Left ventricle myocardium inferior (tissue), 1 donor: ENCODE results near the gene DMC1. TPM values are rescaled to one million over a fixed set of nuclear protein-coding genes. Genes with fewer than 3 reads are reported as not detected.
"Not testable (repeated sequence)": the region's sequence is repeated elsewhere in the genome, so short reads cannot be mapped to it uniquely, and the experiment has no call there.

Experiments
- DNase-seq: peaks from one replicate; pipeline ENCODE4 v3.0.0-alpha.2; 2020
- H3K27ac ChIP-seq: fragments of 200-600 bp; replicated peaks from 2 replicates; pipeline ENCODE4 v1.8.0; 2021
- H3K27me3 ChIP-seq: fragments of 200-600 bp; 2 replicates; pipeline ENCODE4 v1.8.0; 2021; ENCODE audit warnings: low read depth
- H3K36me3 ChIP-seq: fragments of 200-600 bp; 2 replicates; pipeline ENCODE4 v1.8.0; 2021
- H3K4me1 ChIP-seq: fragments of 200-600 bp; 2 replicates; pipeline ENCODE4 v1.8.0; 2021
- H3K4me3 ChIP-seq: fragments of 200-600 bp; 2 replicates; pipeline ENCODE4 v1.8.0; 2021; ENCODE audit warnings: mild to moderate bottlenecking, moderate library complexity
- H3K9me3 ChIP-seq: fragments of 200-600 bp; replicated peaks from 2 replicates; pipeline ENCODE4 v1.8.0; 2021
- intact Hi-C: fragments of 100-400 bp; cut with micrococcal nuclease; formaldehyde crosslinking; loops from one replicate; pipeline ENCODE4 v1.11.0; 2022
- total RNA-seq: library from RNA; stranded (reverse); fragmentation: NEBNext Ultra II Directional; extraction: Animal tissue kit (Norgen Biotek cat#: 25700); gene quantifications from one replicate; pipeline ENCODE4 v1.2.1, GENCODE V29; 2021
- TF ChIP-seq, protein P1 (sequence below): fragments of 200-600 bp; IDR thresholded peaks from 2 replicates; pipeline ENCODE4 v1.8.0; 2021; ENCODE audit warnings: antibody characterized with exemption, mild to moderate bottlenecking, borderline replicate concordance
- donor health status: DM: no; HTN: yes; CAD: no; lungs with severe emphysema.

Gene DMC1
- total RNA-seq, 1 donor from 2014 or later = 1.0 TPM

DNA sequence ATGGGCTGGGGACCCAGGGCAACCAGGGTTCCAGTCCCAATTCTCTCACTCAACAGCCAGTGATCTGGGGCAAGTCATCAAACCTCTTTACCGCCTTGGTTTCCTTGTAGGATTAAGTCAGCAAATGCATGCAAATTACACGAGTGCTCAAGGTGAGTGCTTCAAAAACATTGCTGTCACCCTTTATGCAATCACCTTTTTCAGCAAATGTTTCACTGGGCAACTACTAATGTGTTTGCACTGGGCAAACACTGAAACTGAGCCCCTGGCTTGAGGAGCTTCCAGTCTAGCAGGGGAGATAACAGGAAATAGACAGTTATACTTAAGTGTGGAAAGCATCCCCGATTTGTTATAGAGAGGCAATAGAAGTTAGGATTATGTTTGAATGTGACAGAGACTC lies 37.7 kb upstream of the DMC1 start:
- intact Hi-C loops = no loop called here
- H3K36me3 ChIP-seq = no peaks in the 10 kb centered on the region
- H3K4me3 ChIP-seq = no peak overlapping the region
- no peaks in the 10 kb centered on the region for H3K27me3 ChIP-seq
- H3K9me3 ChIP-seq = no peaks in the 10 kb centered on the region
- no peak for DNase-seq
- TF ChIP-seq, protein P1, sequence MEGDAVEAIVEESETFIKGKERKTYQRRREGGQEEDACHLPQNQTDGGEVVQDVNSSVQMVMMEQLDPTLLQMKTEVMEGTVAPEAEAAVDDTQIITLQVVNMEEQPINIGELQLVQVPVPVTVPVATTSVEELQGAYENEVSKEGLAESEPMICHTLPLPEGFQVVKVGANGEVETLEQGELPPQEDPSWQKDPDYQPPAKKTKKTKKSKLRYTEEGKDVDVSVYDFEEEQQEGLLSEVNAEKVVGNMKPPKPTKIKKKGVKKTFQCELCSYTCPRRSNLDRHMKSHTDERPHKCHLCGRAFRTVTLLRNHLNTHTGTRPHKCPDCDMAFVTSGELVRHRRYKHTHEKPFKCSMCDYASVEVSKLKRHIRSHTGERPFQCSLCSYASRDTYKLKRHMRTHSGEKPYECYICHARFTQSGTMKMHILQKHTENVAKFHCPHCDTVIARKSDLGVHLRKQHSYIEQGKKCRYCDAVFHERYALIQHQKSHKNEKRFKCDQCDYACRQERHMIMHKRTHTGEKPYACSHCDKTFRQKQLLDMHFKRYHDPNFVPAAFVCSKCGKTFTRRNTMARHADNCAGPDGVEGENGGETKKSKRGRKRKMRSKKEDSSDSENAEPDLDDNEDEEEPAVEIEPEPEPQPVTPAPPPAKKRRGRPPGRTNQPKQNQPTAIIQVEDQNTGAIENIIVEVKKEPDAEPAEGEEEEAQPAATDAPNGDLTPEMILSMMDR = no peak
- no peak overlapping the region for H3K27ac ChIP-seq
- H3K4me1 ChIP-seq = peaks cover 11% of the 10 kb centered on the region

DNA sequence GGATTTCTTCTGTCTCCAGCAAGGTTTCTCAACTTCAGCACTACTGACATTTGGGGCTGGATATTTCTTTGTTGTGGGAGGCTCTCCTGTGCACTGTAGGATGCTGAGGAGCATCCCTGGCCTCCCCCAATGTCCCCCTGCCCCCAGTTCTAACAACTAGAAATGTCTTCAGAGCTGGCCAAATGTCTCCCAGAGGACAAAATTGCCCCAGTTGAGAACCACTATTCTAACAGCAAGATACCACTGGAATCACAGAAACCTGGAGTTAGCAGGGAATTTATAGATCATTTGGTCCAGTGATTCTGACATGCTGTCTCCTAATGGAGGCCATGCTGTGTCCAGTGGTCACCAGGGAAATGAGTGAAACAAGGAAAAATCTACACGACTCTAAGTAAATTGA lies 32.2 kb upstream of the DMC1 start:
- H3K4me1 ChIP-seq = peaks cover 11% of the 10 kb centered on the region
- H3K27ac ChIP-seq = no peak overlapping the region
- intact Hi-C loops = no loop called here
- H3K36me3 ChIP-seq = no peaks in the 10 kb centered on the region
- no peak overlapping the region for H3K4me3 ChIP-seq
- TF ChIP-seq, protein P1 = no peak
- no peak for DNase-seq
- H3K27me3 ChIP-seq = no peaks in the 10 kb centered on the region
- no peaks in the 10 kb centered on the region for H3K9me3 ChIP-seq

DNA sequence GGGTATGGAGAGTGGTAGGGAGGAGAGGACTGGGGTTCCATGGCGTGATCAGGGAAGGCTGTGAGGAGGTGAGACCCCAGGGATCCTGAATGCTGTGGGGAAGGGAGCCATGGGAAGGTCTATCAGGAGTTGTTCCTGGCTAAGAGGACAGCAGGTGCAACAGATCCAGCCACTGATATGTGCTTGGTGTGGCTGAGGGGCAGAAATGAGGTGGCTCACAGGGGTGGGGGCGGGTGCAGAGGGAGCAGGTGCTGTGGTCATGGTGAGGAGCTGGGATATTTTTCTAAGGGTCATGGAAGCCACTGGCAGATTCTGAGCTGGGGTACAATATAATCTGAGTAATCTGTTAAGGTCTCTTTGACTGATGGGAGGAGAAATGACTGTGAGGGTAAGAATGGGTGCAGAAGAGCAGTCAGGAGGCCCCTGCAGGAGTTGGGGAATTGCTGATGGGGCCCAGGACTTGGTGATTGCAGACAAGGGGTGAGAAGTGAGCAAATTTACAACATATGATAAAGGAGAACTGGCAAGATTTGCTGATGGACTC lies 31.3 kb upstream of the DMC1 start:
- Histone ChIP-seq H3K36me3 (no peaks in the 10 kb centered on the region), H3K27me3 (no peaks in the 10 kb centered on the region), H3K4me1 (peaks cover 4% of the 10 kb centered on the region), H3K27ac (no peak overlapping the region), H3K4me3 (no peak overlapping the region), H3K9me3 (no peaks in the 10 kb centered on the region)
- TF ChIP-seq, protein P1 = no peak
- no peak for DNase-seq
- intact Hi-C loops = no loop called here

DNA sequence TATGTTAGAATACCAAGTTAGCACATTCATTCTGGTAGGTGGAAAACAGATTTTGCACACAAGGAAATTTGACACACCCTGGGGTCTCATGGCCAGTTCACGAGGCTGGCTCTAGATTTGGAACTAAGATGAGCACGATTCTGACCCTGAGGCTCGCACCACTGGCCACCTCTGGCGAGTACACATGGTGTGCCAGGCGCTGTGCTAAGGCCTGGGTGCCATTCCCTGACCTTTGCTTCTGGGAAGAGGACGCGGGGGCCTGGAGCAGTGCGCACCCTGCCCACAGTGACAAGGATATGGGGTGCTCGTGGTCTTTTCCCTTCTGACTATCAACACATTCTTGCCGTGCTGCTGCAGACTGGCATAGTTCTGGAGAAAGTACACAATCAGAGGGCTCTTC lies 29.5 kb upstream of the DMC1 start:
- Histone ChIP-seq H3K4me3 (no peak overlapping the region), H3K4me1 (no peaks in the 10 kb centered on the region), H3K27ac (no peak overlapping the region), H3K27me3 (no peaks in the 10 kb centered on the region), H3K9me3 (no peaks in the 10 kb centered on the region), H3K36me3 (no peaks in the 10 kb centered on the region)
- no peak for DNase-seq
- intact Hi-C loops = loop anchor here (10.0 kb wide), 1 partner anchor 555 kb away; no protein-coding TSS in a partner anchor
- TF ChIP-seq, protein P1 = no peak

DNA sequence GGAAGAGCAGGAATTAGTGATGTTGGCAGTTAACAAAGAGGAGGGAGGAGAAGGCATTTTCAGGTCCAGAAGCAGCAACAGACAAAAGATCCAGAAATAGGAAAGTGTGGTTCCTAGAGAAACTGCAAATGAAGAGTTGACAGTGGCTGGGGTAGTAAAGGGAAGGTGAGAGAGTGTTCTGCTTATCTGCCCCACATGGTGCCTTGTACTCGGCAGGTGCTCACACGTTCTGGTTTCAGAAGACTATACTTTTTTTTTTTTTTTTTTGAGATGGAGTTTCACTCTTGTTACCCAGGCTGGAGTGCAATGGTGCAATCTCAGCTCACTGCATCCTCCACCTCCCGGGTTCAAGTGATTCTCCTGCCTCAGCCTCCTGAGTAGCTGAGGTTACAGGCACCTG lies 12.9 kb upstream of the DMC1 start:
- DNase-seq, intact Hi-C loops: not testable (repeated sequence)

DNA sequence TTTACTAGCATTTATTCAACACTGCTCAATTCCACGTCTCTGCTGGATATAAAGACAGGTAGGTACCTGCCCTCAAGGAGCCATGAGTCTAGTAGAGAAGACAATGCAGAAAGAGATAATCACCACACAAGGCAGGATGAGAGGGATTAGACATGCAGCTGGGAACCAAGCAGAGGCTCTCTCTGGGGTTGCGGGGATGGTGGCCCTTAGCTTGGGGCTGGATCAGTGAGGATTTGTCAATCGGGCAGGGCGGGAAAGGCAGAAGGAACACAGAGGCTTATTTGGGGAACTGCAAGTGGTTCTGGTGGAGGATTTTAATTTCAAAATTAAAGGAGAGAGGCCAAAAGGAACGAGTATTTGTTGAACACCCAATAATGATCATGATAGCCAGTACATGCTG lies 8.5 kb upstream of the DMC1 start:
- TF ChIP-seq, protein P1 = no peak
- Histone ChIP-seq H3K4me1 (no peaks in the 10 kb centered on the region), H3K4me3 (no peak overlapping the region), H3K36me3 (no peaks in the 10 kb centered on the region), H3K27ac (no peak overlapping the region), H3K9me3 (no peaks in the 10 kb centered on the region), H3K27me3 (peaks cover 28% of the 10 kb centered on the region)
- intact Hi-C loops = no loop called here
- DNase-seq = no peak

More for the DNA sequence above, 12.9 kb upstream of the DMC1 start:
- not testable (repeated sequence) for H3K4me1 ChIP-seq, H3K27me3 ChIP-seq, H3K36me3 ChIP-seq, H3K27ac ChIP-seq, H3K9me3 ChIP-seq, H3K4me3 ChIP-seq
